Stimulated activated CD4-positive, alpha-beta T cell treated with anti-CD3 and anti-CD28 coated beads, TNF-alpha, amount 100 ng/mL, for 24 hours (primary cell): ENCODE measurements around the gene SNX15.
"Not testable (repeated sequence)": the region's sequence is repeated elsewhere in the genome, so short reads cannot be mapped to it uniquely, and the experiment has no call there.

ENCODE experiments used
- DNase-seq, 3 experiments: peaks; one replicate each; pipeline ENCODE4 v3.0.0-alpha.2; 2020; ENCODE audit warnings: low read depth in 3 of 3

The SNX15 gene

DNA sequence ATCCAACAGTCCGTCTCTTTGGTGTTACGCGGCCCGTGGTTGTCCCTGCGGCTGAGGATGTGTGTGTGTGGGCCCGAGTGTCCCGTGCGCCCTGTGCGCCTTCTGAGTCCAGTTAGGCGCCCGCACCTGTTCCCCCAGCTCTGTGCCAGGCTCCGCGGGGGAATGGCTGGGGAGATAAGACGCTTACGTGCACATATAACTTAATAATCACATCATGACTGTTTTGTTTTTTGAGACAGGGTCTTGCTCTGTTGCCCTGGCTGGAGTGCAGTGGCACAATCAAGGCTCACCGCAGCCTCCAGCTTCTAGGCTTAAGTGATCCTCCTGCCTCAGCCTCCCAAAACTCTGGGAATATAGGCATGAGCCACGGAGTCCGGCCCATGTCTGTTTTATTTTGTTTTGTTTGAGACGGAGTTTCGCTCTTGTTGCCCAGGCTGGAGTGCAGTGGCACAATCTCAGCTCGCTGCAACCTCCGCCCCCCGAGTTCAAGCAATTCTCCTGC, 12.5 kb upstream of the SNX15 start:
- no peak for DNase-seq

DNA sequence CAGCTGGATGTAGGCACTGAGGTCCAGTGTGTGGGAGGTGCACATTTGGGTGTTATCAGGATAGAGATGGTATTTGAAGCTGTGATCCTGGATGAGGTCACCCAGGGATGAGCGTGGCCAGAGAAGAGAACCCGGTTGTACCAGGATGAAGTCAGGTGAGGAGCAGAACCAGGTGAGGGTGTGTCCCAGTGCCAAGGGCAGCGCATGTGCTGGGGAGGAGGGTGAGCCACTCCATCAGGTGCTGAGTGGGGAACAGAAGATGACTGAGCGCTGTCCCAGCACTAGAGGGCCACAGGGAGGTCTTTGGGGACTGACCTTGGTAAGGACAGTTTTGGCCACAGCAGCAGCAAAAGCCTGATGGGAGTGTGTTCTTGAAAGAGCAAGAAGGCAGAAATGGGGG, 10.5 kb upstream of the SNX15 start:
- DNase-seq = no peak

DNA sequence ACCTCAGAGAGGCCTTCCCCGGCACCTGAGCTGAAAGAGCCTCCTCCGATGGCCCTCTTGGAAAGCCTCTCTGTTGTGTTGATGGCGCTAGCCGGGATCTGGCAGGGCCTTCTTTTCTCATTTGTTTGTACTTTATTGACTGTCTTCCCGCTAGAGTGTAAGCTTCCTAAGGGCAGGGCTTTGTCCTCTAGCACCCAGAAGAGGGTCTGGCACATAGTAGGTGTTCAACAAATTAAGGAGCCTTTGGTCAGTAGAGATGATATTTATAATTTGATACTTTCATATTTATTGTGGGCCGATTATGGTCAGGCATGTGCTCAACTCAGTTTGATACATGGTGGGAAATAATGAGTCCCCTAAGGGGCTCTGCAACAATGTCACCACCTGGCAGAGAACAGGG, 9.3 kb upstream of the SNX15 start:
- no peak for DNase-seq

DNA sequence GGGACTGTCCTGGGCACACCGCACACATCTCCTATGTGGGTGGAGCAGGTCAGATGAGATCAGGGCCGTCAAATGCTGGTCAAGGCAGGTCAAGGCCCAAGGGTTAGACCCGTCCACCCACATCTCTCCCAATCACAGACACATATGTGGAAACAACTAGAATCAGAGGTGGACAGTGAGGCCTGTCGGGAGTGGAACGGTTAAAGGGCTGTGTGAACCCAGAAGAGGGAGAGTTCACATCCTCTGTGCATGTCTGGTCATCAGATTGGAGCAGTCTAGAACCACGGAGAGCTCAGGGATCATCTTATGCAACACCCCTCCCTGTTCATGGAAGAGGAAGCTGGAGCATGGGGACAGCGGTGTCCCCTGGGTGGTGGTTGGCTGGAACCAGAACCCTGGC, 7.4 kb upstream of the SNX15 start:
- no peak for DNase-seq

DNA sequence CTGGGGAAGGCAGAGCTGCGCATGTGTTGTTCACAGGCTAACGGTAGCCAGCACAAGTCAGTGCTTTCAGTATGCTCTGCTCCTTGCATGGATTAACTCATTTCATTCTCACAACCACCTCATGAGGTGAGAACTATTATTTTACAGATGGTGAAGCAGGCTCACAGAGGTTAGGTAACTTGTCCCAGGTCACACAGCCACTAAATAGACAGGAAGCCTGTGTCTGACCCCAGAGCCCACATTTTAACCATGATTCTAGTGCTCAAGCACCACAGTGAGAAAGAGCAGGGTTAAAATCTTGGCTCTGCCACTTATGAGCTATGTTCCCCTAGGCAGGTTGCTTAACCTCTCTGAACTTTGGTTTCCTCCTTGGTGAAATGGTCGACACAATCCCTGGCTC, 6.2 kb upstream of the SNX15 start:
- DNase-seq = no peak

DNA sequence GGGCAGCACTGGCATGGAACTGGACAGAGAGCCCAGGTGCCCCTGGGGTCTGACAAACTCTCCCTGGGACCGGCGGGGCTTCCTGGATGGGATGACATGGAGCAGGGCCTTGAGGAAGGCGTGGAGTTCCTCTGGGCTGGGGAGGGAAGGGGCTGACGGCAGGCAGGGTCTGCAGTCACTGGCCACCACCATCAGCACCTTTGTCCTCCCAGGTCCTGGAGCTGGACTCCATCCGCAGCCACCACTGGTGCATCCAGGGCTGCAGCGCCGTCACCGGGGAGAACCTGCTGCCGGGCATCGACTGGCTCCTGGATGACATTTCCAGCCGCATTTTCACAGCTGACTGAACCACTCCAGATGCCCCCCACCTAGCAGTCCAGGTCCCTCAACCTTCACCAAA, 5.7 kb upstream of the SNX15 start:
- DNase-seq = no peak

DNA sequence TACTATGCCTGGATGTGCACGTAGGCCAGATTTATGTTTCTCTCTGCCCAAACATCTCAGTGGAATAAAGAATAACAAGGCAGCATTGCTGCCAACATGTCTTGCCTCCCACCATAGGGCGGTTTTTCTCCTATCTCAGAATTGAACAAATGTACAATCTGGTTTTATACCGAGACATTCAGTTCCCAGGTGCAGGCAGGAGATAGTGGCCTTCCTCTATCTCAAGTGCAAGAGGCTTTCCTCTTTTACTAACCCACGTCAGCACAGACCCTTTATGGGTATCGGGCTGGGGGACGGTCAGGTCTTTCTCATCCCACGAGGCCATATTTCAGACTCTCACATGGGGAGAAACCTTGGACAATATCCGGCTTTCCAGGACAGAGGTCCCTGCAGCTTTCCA, 3.7 kb upstream of the SNX15 start:
- DNase-seq = not testable (repeated sequence)

DNA sequence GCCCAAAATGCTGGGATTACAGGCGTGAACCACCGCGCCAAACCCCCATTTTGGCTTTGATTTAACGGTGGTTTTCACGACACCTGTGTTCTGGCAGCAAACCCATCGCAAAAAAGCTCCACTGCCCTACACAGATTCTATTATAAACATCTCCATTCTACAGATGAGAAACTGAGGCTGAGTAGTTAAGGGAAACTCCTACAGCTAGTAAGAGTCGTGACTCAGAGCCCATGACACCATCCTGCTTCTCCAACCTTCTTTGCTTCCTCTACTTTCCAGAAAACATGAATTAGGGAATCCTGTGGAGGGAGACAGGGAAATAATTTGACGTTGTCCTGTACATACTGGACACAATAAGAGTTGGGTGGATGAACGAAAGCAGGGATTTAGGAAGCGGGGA, 429 bp upstream of the SNX15 start:
- DNase-seq = no peak

DNA sequence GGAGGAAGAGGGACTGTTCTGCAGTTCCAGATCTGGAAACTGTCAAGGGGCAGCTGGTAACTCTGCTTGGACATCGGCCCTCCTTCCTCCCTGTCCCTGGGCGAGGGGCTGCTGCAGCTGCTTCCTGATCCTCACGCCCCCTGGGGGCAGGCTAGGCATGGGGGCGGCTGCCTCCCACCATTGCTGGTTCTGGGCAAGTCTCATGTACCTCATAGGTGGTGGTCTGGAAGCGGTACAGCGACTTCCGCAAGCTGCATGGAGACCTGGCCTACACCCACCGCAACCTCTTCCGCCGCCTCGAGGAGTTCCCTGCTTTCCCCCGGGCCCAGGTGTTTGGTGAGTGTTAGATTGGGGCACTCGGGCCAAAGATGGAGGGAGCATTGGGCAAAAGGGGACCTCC, 5.0 kb downstream of the SNX15 start:
- DNase-seq = no peak

DNA sequence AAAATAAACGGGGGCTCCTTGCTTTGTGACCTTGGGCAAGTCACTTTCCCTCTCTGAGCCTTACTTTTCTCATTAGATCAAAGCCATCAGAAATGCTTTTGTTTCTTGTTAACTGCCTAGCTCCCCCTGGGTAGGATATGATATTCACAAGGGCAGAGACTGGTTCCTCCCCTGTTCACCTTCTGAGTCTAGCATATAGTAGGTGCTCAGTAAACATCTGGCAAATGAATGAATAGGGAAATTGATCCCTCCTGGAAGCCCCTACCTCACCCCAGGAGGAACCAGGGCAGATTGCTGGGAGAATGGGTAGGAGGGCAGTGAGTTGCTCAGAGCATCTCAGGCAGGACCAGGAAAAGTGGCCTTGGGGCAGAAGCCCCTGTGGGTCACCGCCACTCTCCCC, 7.2 kb downstream of the SNX15 start:
- DNase-seq = no peak

DNA sequence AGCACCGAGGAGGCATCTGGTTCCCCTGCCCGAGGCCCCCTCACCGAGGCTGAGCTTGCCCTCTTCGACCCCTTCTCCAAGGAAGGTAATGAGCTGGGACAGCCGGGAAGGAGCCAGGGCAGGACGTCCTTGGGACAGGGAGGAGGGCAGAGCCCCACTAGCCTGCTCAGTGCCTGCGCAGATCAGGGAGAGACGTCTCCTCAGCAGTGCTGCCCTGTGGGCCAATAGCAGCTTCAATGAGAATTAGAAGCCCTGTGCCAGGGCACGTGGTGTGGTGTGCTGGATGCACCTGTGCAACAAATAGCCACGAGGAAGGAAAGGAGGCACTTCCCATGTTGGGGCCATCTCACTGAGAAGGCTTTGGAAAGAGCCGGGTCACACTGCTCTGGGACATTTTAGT, 8.3 kb downstream of the SNX15 start:
- DNase-seq = no peak

DNA sequence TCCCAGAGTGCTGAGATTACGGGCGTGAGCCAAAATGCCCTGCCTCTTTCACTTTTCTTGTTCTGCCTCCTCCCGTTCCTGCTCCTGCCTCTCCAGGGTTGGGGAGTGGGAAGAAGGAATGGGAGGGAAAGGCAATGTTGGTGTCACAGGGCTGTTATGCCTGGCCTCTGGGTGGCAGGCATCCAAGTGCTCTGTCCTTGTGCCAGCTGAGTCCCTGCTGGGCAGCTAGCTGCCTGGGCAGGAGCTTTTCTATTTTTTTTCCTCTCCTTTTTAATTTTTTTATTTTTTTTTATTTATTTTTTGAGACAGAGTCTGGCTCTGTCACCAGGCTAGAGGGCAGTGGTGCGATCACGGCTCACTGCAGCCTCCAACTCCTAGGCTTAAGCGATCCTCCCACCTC, 9.7 kb downstream of the SNX15 start:
- DNase-seq = no peak

DNA sequence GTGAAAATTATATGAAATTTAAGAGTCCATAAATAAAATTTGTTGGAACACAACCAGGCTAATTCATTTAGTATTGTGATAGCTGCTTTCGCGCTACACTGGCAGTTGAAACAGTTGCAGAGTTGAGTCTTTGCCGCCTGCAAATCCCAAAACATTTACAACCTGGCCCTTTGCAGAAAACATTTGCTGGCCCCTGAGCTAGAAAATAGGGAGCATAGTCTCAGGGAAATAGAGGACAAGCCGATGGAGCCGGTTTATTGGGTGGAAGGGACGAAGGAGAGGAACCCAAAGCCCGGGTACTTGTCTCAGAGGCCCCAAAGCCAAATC, 13.2 kb downstream of the SNX15 start:
- DNase-seq = no peak

DNA sequence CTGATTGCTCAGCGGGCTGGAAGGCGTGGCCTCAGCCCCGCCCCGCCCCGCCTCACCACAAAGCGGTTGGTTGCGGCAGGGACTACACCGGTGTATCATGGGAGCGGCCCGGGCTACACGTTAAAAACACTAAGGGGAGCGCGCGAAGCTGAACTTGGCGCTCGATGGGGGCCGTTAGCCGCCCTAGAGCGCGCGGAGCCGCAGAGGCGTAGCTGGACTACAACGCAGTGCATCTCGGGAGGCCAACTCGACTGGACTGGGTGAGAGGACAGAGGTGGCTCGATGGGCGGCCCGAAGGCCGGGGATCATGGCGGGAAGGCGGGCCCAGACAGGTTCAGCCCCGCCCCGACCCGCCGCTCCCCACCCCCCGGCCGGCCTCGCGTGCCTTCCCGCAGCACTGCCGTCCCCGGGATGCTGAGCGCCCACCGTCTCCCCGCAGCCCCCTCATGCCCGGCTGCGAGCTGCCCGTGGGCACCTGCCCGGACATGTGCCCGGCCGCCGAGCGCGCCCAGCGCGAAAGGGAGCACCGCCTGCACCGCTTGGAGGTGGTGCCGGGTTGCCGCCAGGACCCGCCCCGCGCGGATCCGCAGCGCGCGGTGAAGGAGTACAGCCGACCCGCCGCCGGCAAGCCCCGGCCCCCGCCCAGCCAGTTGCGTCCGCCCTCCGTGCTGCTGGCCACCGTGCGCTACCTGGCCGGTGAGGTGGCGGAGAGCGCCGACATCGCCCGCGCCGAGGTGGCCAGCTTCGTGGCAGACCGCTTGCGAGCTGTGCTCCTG, 13.8 kb downstream of the SNX15 start, which contains the start of gene SAC3D1:
TSS of gene SAC3D1 (plus strand) at position 364 of the 776 bp plus-strand sequence. CDS start at position 447, 83 bp downstream.
- DNase-seq = peak; percentile 75 to 91 (median 75)

DNA sequence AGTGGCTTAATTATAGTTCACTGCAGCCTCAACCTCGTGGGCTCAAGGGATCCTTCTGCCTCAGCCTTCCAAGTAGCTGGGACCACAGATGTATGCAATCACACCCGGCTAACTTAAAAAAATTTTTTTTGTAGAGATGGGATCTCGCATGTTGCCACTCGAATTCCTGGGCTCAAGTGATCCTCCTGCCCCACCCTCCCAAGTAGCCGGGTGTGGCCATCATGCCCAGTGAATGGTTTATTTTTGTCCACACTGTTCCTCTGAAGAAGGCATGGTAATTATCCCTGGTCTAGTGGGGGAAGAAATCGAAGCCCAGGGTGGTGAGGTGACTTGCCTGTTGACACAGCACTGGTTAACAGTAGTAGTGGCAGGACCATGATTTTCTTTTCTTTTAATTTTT, 15.7 kb downstream of the SNX15 start:
- DNase-seq = no peak

DNA sequence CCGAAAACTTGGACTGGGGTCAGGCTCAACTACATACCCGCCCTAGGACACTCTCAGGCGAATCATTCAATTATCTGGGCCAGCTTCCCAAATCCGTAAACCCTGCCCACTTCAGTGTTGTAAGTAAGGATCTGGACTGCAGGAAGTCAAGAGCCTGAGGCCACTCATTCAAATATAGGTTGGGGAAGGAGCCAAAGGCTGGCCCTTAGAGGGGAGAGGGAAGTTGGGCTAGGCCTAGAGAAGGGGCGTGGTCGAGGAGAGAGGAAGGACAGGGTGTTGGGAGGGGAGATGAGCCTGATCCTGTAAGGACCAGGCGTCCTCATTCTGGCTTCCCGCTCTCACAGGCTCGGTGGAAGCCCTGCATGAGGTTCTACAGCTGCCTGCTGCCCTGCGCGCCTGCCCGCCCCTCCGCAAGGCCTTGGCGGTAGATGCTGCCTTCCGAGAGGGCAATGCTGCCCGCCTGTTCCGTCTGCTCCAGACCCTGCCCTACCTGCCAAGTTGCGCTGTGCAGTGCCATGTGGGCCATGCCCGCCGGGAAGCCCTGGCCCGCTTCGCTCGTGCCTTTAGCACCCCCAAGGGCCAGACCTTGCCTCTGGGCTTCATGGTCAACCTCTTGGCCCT, 16.8 kb downstream of the SNX15 start:
- no peak for DNase-seq

DNA sequence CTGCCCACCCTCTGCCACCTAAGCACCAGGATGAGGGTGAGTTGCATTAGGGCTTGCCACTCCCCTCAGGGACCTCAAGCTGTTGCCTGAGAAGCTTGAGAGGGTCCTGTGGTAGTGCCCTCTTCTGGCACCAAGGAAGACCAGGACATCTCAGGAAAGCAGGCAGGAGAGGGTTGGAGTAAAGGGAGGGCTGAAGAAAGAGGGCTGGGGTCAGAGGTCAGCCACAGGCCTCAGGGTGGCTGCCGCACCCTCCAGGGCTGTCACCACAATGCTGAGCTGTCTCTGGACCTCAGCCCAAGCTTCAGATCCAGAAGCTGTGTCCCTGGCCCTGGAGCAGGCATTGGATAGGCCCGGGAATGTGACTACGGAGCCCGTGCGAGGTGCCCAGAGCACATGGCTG, 17.8 kb downstream of the SNX15 start:
- DNase-seq = no peak

DNA sequence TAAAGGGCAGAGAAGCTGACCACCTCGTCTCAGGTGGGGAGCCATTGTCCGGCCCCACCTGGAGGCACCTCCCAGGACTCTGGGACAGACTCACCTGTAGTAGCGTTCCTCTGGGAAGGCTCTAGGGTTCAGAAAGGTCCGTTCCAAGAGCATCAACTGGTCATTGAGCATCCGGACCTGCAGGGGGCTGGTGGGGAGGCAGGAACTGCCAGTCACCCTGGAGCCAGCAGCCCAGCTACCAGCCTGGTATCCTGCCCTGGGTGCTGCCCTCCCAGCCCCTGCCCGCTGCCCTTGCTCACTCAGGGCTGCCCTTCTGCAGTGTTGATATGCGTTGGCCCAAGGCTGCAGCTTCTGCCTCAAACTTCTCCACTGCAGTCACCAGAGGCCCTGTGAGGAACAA, 18.5 kb downstream of the SNX15 start:
- no peak for DNase-seq

DNA sequence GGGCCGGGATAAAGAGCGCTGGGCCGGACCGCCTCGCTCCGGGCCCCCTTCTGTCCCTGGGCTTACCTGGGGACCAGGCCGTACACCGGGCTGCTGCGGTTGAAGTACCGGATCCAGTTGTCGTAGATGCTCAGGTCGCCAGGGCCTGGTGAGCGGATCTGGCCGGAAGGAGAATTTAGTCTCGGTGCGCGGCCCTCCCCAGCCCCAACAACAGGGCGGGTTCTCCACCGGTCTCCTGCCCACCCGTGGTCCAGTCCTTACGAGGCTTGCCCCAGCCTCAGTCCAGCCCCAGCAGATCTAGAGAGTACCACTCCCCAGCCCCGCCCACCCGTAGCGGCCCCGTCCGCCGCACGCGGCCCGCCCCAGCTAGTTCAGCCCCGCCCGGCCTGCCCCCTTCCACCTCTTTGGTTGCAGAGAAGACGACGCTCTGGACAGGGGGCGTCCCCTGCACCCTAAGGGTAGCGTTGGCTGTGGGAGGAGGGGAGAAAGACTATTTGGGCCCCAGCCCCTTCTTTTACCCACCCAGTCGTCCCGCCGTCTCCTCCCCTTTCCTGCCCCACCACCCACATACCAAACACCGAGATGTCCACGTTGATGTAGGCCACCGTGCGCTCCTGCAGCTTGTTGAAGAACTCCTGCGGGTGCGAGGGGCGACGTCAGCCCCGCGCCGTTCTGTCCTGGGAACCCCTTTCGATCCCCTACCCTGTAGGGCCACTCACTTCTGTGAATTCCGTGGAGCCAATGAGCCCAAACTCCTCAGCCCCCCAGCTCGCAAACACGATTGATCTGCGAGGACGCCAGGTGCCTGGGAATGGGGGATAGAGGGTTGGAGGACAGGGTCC, 20.6 kb downstream of the SNX15 start:
- peak in 1 of 3 experiments; percentile 31 for DNase-seq

DNA sequence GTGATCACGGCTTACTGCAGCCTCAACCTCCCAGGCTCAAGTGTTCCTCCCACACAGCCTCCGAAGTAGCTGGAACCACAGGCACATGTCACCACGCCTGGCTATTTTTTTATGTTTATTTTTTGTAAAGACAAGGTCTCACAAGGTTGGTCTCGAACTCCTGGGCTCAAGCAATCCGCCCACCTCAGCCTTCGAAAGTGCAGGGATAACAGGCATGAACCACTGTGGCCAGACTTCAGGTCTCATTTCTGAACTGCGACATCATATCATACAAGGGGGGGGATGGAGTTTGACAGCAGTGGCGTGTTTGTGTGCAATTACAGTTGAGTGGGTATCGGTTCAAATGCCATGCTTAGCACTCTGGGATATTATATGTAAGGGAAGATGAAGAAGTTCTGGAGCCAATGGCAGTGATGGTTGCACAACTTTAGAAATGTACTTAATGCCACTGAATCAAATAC, 24.2 kb downstream of the SNX15 start:
- no peak for DNase-seq

DNA sequence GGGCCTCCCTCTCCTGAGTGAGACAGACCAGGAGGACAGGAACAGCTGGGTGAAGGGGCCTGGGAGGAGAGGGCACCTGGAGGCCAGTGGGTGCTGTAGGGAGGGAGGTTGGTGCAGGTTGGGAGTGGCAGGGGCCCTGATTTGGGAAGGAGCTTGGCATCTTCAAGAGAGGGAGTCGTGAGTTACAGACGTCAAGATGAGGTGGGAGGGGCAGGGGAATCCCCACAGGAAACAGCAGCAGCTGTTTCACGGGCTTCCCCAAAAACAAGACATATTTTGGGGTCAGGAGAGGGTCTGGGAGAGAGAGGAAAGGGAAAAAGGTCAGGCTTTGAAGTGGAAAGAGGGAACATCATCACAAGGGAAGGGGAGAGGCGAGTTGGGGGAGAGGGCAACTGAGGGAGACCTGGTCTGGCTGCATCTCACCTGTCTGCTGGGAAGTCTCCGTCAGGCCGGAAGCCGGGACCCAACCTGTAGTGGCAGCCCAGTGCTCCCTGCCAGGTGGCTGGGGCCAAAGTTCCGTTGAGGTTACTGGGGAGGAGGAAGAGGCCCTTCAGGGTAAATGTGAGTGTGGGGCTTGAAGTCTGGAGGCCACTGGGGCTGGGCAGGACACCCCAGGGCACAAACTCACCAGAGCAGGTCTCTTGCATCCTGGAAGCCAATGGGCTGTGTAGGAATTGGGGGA, 26.7 kb downstream of the SNX15 start:
- DNase-seq = no peak

DNA sequence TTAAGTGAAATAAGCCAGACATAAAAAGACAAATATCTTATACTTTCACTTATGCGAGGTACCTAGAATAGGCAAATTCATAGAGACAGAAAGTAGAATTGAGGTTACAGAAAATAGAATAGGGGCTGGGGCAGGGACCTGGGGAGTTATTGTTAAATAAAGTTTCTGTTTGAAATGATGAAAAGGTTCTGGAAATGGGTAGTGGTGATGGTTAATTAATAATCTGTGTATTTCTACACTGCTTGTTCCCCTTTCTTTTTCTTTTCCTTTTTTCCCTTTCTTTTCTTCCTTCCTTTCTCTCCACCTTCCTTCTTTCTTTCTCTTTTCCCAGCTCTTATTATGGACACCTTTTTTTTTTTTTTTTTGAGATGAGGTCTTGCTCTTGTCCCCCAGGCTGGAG, 28.3 kb downstream of the SNX15 start:
- DNase-seq = no peak
